HepG2 (cell line): Measurements from ENCODE around the gene ARHGEF3. TPM values are rescaled to one million over a fixed set of nuclear protein-coding genes. Genes with fewer than 3 reads are reported as not detected.

Source experiments
- ATAC-seq: fragments of 200-7000 bp; cut with Tn5 transposase; 3 replicates; pipeline ENCODE4 v1.9.1; 2020; ENCODE audit warnings: mild to moderate bottlenecking, moderate library complexity
- BruUV-seq: library from RNA; stranded (reverse); fragments of 400-500 nt; replicated peaks from 2 replicates; lab custom pipeline; 2021; lab: Mats Ljungman, UMichigan
- CTCF ChIA-PET: fragments of 300-600 bp; formaldehyde crosslinking; extraction: SDS; loops from one replicate; lab custom pipeline; 2021; ENCODE audit warnings: low total read pairs, inconsistent platforms, low intra/inter-chr PET ratio; lab: Yijun Ruan, JAX
- POLR2A ChIA-PET: fragments of 350-600 bp; sonication (Branson Sonifier 250); formaldehyde crosslinking; loops from one replicate; lab custom pipeline; 2020; ENCODE audit warnings: antibody characterized with exemption, inconsistent platforms; lab: Yijun Ruan, JAX
- DNase-seq: peaks from one replicate; pipeline ENCODE4 v3.0.0-alpha.2; 2015; ENCODE audit warnings: low spot score
- FAIRE-seq: peaks from 3 replicates; lab custom pipeline; 2011; peaks lifted over from hg19 to GRCh38; lab: Jason Lieb, UNC
- H2AFZ ChIP-seq: one replicate; pipeline ENCODE4 v1.6.1; 2011; ENCODE audit warnings: low read length, inconsistent platforms
- H3K27ac ChIP-seq: fragments of 300-600 bp; 3 replicates; pipeline ENCODE4 v1.8.0; 2011; ENCODE audit warnings: mixed run types, mild to moderate bottlenecking, mixed read lengths, low read length, inconsistent platforms; ENCODE audit not compliant: insufficient read depth; ENCODE audit errors: extremely low read length
- H3K27me3 ChIP-seq, 2 experiments: fragments of 200-600 bp in 1 of 2; 2 replicates in 1 of 2; 3 replicates in 1 of 2; pipeline versions ENCODE4 v1.6.0 to v1.8.0; 2011; ENCODE audit warnings: low read length in 2 of 2, mild to moderate bottlenecking in 2 of 2, moderate library complexity in 2 of 2, inconsistent platforms in 1 of 2; ENCODE audit not compliant: insufficient read depth in 2 of 2, control insufficient read depth in 1 of 2
- H3K36me3 ChIP-seq, 2 experiments: fragments of 200-600 bp in 1 of 2; replicated peaks in 1 of 2; 2 replicates in 1 of 2; 3 replicates in 1 of 2; pipeline versions ENCODE4 v1.5.1 to v1.8.0; 2011; ENCODE audit warnings: low read length in 2 of 2, inconsistent platforms in 1 of 2; ENCODE audit not compliant: insufficient read depth in 2 of 2, control insufficient read depth in 1 of 2
- H3K4me1 ChIP-seq: 2 replicates; pipeline ENCODE4 v1.5.1; 2012; ENCODE audit warnings: low read length, inconsistent platforms; ENCODE audit not compliant: insufficient read depth
- H3K4me2 ChIP-seq: 2 replicates; pipeline ENCODE4 v1.6.0; 2011; ENCODE audit warnings: low read depth, low read length, inconsistent platforms
- H3K4me3 ChIP-seq, 3 experiments: fragments of 200-600 bp in 1 of 3; sonication (generic), shearing (Covaris generic) in 1 of 3; replicated peaks in 1 of 3; 2 replicates each; pipeline ENCODE4 v1.5.1; 2011 to 2016; ENCODE audit warnings: low read length in 3 of 3, inconsistent platforms in 2 of 3, low read depth in 2 of 3, mild to moderate bottlenecking in 2 of 3, control low read depth in 1 of 3, mixed read lengths in 1 of 3; ENCODE audit not compliant: insufficient read depth in 1 of 3
- H3K79me2 ChIP-seq: one replicate; pipeline ENCODE4 v1.6.1; 2011; ENCODE audit warnings: low read length, inconsistent platforms; ENCODE audit not compliant: insufficient read depth
- H3K9ac ChIP-seq: 2 replicates; pipeline ENCODE4 v1.6.0; 2011; ENCODE audit warnings: mild to moderate bottlenecking, low read depth, low read length, inconsistent platforms; ENCODE audit not compliant: insufficient read depth
- H3K9me3 ChIP-seq: 2 replicates; pipeline ENCODE4 v1.5.1; 2012; ENCODE audit warnings: mild to moderate bottlenecking, low read length
- H4K20me1 ChIP-seq: 2 replicates; pipeline ENCODE4 v1.6.0; 2011; ENCODE audit warnings: inconsistent platforms, mild to moderate bottlenecking, low read length, moderate library complexity; ENCODE audit not compliant: insufficient read depth
- CAMTA2 ChIP-seq: sonication (generic); formaldehyde crosslinking; IDR thresholded peaks from 2 replicates; pipeline ENCODE4 v1.4.0; 2020; ENCODE audit warnings: mild to moderate bottlenecking, missing genetic modification reagents, borderline replicate concordance
- FOXA1 ChIP-seq, 2 experiments: fragments of 450-650 bp in 1 of 2; sonication (generic) in 1 of 2; formaldehyde crosslinking in 1 of 2; IDR thresholded peaks; 2 replicates each; pipeline versions ENCODE4 v1.4.0 to v1.6.1; 2016 to 2020; ENCODE audit warnings: missing genetic modification reagents in 1 of 2
- REXO4 ChIP-seq: sonication (generic); formaldehyde crosslinking; IDR thresholded peaks from 2 replicates; pipeline ENCODE4 v1.8.0; 2022; ENCODE audit warnings: missing genetic modification reagents, mild to moderate bottlenecking, borderline replicate concordance
- SATB2 ChIP-seq: sonication (generic); formaldehyde crosslinking; IDR thresholded peaks from 2 replicates; pipeline ENCODE4 v1.5.0; 2020; ENCODE audit warnings: missing genetic modification reagents
- TGIF2 ChIP-seq: IDR thresholded peaks from 2 replicates; pipeline ENCODE4 v1.6.1; 2016; ENCODE audit warnings: control low read depth, missing compliant biosample characterization
- YY1 ChIP-seq: IDR thresholded peaks from 2 replicates; pipeline ENCODE4 v1.6.1; 2011; ENCODE audit warnings: low read length, low read depth, moderate library complexity, mild to moderate bottlenecking; ENCODE audit not compliant: insufficient read depth, insufficient replicate concordance
- ZFAT ChIP-seq: sonication (generic); formaldehyde crosslinking; conservative IDR thresholded peaks from 2 replicates; pipeline ENCODE4 v1.8.1; 2023; ENCODE audit warnings: missing genetic modification reagents, inconsistent platforms
- ZNF629 ChIP-seq: sonication (generic); formaldehyde crosslinking; conservative IDR thresholded peaks from 2 replicates; pipeline ENCODE4 v1.5.0; 2020; ENCODE audit warnings: missing genetic modification reagents
- WGBS: methylation state at CpG from one replicate; pipeline ENCODE4 v1.1.6; 2017; ENCODE audit warnings: low lambda C conversion rate; 5-methylcytosine and 5-hydroxymethylcytosine counted together
- in situ Hi-C: cut with HindIII; loops from 2 replicates; pipeline ENCODE4 v1.10.0; 2017; ENCODE audit warnings: low pct_unique_long_range_greater_than_20kb; ENCODE audit not compliant: extremely low pct_ligation_motif_present
- intact Hi-C: fragments of 100-400 bp; cut with micrococcal nuclease; formaldehyde crosslinking; loops from one replicate; pipeline ENCODE4 v1.10.0; 2022; ENCODE audit not compliant: unreplicated experiment
- polyA plus RNA-seq, 8 experiments: library from polyadenylated mRNA; depleted of rRNA in 3 of 8; stranded (reverse) in 7 of 8; unstranded in 1 of 8; fragments of >200 nt; fragmentation: Illumina TruSeq in 4 of 8; extraction: Trizol in 4 of 8; gene quantifications; 2 replicates each; pipeline versions ENCODE4 v1.2.1 to v1.2.3, GENCODE V29; 2011 to 2016; ENCODE audit warnings: low read depth in 4 of 8, missing spikeins in 1 of 8, mixed read lengths in 1 of 8; ENCODE audit not compliant: insufficient read depth in 1 of 8
- total RNA-seq, 5 experiments: library from RNA; depleted of rRNA; stranded (reverse); fragments of >200 nt; fragmentation: Illumina TruSeq; extraction: Trizol; gene quantifications; 2 replicates each; pipeline ENCODE4 v1.2.3, GENCODE V29; 2016; ENCODE audit warnings: low read depth in 1 of 5
- TF ChIP-seq, protein P1 (sequence below): sonication (generic); formaldehyde crosslinking; IDR thresholded peaks from 2 replicates; pipeline ENCODE4 v1.8.1; 2023; ENCODE audit warnings: mild to moderate bottlenecking, missing genetic modification reagents
- TF ChIP-seq, protein P2 (sequence below): sonication (generic); formaldehyde crosslinking; IDR thresholded peaks from 2 replicates; pipeline ENCODE4 v1.4.0; 2020; ENCODE audit warnings: mild to moderate bottlenecking, missing genetic modification reagents, borderline replicate concordance

ARHGEF3 gene
- total and polyA plus RNA-seq, 2 of the 13 experiments (the other 11 are each of a cell fraction or from before 2014, with no cell fraction given) = 14.8 to 23.1 TPM

DNA sequence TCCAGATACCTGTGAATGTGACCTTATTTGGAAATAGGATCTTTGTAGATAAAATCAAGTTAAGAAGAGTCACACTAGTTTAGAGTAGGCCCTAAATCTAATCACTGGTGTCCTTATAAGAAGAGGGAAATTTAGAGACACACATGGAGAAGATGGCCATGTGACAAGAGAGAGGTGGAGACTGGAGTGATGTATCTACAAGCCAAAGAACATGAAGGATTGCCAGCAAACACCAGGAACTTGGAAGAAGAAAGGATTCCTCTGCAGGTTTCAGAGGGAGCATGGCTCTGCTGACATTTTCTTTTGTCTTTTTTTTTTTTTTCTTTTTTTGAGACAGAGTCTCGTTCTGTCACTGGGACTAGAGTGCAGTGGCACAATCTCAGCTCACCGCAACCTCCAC is 20.8 kb downstream of the ARHGEF3 start:
- no peak overlapping the region for H3K4me3 ChIP-seq
- ATAC-seq = no peak
- ChIA-PET POLR2A (no interaction called here), CTCF (no interaction called here)
- no peak overlapping the region for H2AFZ ChIP-seq
- H3K27me3 ChIP-seq = no peaks in the 10 kb centered on the region
- no peak for DNase-seq
- peaks cover 48% of the 10 kb centered on the region for H3K79me2 ChIP-seq
- peaks cover 67% of the 10 kb centered on the region for H3K4me1 ChIP-seq
- intact Hi-C loops = no loop called here
- H3K4me2 ChIP-seq = no peak overlapping the region
- BruUV-seq = no TSS peak
- no peaks in the 10 kb centered on the region for H3K9me3 ChIP-seq
- peaks cover 0 to 3% of the 10 kb centered on the region in 2 experiments; a peak in 2 of 5 replicates for H3K36me3 ChIP-seq
- WGBS = 100% methylated on average over 2 of the region's 2 CpGs
- FAIRE-seq = no peak
- H4K20me1 ChIP-seq = no peaks in the 10 kb centered on the region
- no peak overlapping the region for H3K9ac ChIP-seq
- in situ Hi-C loops = no loop called here
- no peak overlapping the region for H3K27ac ChIP-seq
- TF ChIP-seq FOXA1 (IDR thresholded peaks at IDR 0.05) = no peak
- no peak for TF ChIP-seq FOXA1 (CRISPR knock-in tag; IDR thresholded peaks at IDR 0.05)
- TF ChIP-seq ZNF629 (CRISPR knock-in tag) = no peak
- no peak for TF ChIP-seq CAMTA2 (CRISPR knock-in tag)
- no peak for TF ChIP-seq SATB2
- TF ChIP-seq REXO4 (CRISPR knock-in tag) = no peak
- no peak for TF ChIP-seq ZFAT (CRISPR knock-in tag)
- TF ChIP-seq, protein P1, sequence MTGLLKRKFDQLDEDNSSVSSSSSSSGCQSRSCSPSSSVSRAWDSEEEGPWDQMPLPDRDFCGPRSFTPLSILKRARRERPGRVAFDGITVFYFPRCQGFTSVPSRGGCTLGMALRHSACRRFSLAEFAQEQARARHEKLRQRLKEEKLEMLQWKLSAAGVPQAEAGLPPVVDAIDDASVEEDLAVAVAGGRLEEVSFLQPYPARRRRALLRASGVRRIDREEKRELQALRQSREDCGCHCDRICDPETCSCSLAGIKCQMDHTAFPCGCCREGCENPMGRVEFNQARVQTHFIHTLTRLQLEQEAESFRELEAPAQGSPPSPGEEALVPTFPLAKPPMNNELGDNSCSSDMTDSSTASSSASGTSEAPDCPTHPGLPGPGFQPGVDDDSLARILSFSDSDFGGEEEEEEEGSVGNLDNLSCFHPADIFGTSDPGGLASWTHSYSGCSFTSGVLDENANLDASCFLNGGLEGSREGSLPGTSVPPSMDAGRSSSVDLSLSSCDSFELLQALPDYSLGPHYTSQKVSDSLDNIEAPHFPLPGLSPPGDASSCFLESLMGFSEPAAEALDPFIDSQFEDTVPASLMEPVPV (CRISPR knock-in tag) = no peak
- no peak for TF ChIP-seq TGIF2 (CRISPR knock-in tag)
- TF ChIP-seq, protein P2, sequence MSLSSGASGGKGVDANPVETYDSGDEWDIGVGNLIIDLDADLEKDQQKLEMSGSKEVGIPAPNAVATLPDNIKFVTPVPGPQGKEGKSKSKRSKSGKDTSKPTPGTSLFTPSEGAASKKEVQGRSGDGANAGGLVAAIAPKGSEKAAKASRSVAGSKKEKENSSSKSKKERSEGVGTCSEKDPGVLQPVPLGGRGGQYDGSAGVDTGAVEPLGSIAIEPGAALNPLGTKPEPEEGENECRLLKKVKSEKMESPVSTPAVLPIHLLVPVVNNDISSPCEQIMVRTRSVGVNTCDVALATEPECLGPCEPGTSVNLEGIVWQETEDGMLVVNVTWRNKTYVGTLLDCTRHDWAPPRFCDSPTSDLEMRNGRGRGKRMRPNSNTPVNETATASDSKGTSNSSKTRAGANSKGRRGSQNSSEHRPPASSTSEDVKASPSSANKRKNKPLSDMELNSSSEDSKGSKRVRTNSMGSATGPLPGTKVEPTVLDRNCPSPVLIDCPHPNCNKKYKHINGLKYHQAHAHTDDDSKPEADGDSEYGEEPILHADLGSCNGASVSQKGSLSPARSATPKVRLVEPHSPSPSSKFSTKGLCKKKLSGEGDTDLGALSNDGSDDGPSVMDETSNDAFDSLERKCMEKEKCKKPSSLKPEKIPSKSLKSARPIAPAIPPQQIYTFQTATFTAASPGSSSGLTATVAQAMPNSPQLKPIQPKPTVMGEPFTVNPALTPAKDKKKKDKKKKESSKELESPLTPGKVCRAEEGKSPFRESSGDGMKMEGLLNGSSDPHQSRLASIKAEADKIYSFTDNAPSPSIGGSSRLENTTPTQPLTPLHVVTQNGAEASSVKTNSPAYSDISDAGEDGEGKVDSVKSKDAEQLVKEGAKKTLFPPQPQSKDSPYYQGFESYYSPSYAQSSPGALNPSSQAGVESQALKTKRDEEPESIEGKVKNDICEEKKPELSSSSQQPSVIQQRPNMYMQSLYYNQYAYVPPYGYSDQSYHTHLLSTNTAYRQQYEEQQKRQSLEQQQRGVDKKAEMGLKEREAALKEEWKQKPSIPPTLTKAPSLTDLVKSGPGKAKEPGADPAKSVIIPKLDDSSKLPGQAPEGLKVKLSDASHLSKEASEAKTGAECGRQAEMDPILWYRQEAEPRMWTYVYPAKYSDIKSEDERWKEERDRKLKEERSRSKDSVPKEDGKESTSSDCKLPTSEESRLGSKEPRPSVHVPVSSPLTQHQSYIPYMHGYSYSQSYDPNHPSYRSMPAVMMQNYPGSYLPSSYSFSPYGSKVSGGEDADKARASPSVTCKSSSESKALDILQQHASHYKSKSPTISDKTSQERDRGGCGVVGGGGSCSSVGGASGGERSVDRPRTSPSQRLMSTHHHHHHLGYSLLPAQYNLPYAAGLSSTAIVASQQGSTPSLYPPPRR = no peak
- no peak for TF ChIP-seq YY1
